Left cardiac atrium (tissue), 4 donors: ENCODE results near the gene NELFE. TPM values are rescaled to one million over a fixed set of nuclear protein-coding genes. Genes with fewer than 3 reads are reported as not detected.
A peak's percentile ranks its signal among the peaks of the same experiment; 100 is the strongest.
"Not testable (repeated sequence)": the region's sequence is repeated elsewhere in the genome, so short reads cannot be mapped to it uniquely, and the experiment has no call there.

Experiments used
- ATAC-seq, 2 donors: fragments of 200-7000 bp; cut with Tn5 transposase; one replicate each; pipeline ENCODE4 v1.9.1; 2020; ENCODE audit warnings: mild to moderate bottlenecking in 2 of 2, moderate library complexity in 2 of 2
- DNase-seq: peaks from one replicate; pipeline ENCODE4 v3.0.0-alpha.2; 2020
- intact Hi-C, 2 donors: fragments of 100-400 bp; cut with DNase I; formaldehyde crosslinking; loops; one replicate each; pipeline versions ENCODE4 v1.14.1 to v1.15.1; 2022 to 2023
- total RNA-seq, 2 donors: library from RNA; stranded (reverse); fragmentation: NEBNext Ultra II Directional; extraction: Animal tissue kit (Norgen Biotek cat#: 25700); gene quantifications; one replicate each; pipeline ENCODE4 v1.2.1, GENCODE V29; 2021
- donor health status: DM: no; HTN: yes; CAD: no.
- donor health status: DM: no; HTN: yes; CAD: no; lungs with severe emphysema.
- donor health status: DM: yes; HTN: yes; CAD: no.
- donor health status: Dilated cardiomyopathy.

The NELFE gene
- total RNA-seq, 2 donors from 2014 or later = 39.8 to 53.7 TPM

DNA sequence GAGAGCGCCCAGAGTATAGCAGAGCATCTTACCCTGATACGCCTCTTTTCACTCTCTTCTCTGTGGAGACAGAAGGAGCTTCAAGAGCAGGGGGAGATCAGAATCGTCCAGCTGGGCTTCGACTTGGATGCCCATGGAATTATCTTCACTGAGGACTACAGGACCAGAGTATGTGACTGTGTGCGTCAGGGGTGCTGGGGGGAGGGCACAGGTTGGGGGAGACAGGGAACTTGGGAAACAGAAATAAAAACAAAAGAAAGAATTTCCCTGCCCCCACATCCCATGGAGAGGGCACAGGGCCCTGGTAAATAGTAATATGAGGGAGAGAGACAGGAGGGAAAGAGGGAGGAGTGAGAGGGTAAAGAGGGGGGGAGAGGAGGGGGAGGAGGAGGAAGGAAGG is 20.1 kb upstream of the NELFE start:
- no peak for ATAC-seq
- no peak for DNase-seq
- intact Hi-C loops = no loop called here

DNA sequence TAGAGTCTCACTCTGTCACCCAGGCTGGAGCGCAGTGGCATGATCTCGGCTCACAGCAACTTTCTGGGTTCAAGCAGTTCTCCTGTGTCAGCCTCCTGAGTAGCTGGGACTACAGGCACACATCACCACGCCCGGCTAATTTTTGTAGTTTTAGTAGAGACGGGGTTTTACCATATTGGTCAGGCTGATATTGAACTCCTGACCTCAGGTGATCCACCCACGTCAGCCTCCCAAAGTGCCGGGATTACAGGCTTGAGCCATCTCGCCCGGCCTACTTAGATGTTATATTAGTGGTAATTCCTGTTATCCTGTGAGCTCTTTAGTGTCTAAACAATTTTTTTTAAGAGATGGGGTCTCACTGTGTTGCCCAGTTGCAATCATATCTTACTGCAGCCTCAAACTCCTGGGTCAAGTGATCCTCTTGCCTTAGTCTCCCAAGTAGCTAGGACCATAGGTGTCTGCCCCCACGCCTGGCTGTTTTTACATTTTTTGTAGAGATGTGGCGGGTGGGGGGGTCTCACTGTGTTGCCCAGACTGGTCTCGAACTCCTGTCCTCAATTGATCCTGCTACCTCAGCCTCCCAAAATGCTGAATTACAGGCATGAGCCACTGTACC is 19.2 kb upstream of the NELFE start:
- intact Hi-C loops = no loop called here
- ATAC-seq (no peak), DNase-seq (no peak)

DNA sequence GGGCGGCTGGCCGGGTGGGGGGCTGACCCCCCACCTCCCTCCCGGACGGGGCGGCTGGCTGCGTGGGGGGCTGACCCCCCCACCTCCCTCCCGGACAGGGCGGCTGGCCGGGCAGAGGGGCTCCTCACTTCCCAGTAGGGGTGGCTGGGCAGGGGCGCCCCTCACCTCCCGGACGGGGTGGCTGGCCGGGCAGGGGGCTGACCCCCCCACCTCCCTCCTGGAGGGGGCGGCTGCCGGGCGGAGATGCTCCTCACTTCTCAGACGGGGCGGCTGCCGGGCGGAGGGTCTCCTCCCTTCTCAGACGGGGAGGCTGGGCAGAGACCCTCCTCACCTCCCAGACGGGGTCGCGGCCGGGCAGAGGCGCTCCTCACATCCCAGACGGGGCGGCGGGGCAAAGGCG is 17.3 kb upstream of the NELFE start:
- intact Hi-C loops, DNase-seq, ATAC-seq: not testable (repeated sequence)

DNA sequence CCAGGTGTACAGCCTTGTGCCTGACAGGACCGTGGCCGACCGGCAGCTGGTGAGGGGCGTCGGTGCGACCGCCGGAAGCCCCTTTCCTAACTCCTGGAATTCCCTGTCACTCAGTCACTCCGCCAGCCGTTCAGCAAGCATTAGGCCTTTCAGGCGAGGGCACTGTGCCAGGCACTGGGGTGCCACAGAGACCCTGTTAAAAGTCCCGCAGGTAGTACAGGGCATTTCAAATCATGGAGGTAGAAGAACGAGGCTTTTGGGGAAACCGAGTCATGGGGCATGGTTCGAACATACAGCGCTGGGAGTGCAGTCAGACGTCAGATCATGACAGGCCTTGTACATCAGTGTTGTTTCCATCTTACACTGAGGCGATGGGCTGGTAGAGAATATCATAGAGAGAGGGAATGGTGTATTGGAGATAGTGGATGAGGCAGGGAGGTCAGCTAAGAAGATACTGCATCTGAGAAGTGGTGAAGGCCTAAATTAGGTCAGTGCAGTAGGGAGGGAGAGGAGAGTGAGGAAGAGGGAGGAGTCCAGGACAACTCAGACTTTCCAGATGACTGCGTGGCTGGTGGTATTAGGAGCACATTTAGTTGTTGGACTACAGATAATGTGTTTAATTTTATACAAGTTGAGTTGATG is 14.1 kb upstream of the NELFE start:
- DNase-seq (peak; percentile 32), ATAC-seq (peak in 1 of 2 donors; percentile 33)
- intact Hi-C loops = no loop called here

GRCh38 chr6:31971993-31972708 is 13.4 kb upstream of the NELFE start, which contains the start of gene DXO:
DXO (minus strand) TSS chr6:31972138; CDS start chr6:31971675, 463 bp downstream.
- intact Hi-C loops = no loop called here
- peak; percentile 94 to 97 for ATAC-seq
- peak; percentile 97 for DNase-seq

DNA sequence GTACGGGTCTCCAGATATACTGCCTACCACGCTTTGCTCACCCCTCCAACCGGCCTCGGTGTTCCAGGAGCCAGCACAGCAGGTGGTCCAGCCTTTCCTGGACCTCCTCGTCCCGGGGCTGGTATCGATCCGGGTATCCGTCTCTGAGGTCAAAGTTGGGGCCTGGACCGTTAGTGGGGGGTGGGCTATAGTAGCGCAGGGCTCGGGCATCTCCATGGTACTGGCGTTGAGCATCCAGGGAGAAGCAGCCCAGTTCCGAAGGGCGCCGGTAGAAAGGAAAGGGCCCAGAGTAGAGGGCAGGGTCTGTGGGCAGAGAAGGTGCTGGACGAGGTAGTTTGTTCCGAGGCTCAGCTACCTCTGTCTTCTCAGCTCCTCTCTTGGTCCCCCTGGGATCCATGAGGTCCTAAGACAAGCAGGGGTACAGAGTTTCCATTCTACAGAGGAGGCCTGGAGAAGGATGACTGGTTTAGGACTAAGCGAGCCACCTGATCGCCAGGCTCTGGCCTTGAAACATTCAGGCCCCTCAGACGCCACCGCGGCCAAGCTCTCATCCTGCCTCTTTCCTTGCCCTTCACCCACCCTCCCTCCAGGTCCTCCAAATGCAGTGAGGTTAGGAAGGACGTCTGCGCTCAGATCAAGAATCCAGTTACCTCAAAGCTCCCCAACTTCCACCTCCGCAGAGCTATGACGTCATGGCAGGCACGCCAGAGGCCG is 12.7 kb upstream of the NELFE start:
- no peak for DNase-seq
- intact Hi-C loops = no loop called here
- ATAC-seq = peak; percentile 1 to 2

- intact Hi-C loops = no loop called here
- ATAC-seq (no peak), DNase-seq (no peak)
These were observed 12.0 kb upstream of the NELFE start for GRCh38 chr6:31970604-31971271.

DNA sequence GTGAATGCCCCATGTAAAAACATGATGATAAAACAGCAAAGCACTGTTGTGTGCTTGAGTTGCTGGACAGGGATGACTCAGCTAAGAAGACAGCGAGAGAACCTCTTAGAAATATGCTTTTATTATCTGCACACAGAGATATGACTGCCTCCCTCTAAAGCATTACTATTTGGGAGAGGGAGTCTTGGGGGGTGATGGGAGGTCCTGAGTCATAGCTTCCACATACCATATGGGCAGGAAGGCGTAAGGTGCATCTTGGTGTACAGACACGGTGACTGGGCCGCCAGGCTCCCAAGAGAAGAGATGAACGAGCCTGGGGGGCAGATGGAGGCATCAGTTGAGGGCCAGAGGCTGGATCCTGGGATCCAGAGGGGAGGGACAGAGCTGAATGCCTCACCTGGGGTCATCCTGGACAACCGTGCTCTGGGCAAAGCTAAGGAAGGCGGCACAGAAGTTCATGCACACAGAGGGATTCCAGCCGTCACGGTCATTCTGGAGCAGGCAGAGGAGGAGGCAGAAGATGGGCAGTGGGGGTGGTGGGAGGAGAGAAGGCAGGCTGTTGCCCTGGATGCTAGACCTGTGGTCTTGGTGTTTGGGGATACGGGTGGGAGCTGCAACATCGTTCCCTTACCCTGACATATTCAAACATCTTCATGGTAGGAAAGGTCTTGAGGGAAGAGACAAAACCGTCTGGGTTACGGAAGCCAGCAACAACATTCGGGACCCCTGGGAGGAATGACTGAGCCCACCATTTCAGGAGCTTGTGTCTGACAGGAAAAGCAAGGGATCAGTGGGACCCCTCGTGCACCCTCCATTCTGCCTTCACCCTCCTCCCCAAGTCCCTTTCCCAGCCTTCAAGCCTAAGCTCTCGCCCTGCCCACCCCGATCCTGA is 11.2 kb upstream of the NELFE start:
- intact Hi-C loops = no loop called here
- DNase-seq = no peak
- ATAC-seq = no peak

GRCh38 chr6:31968791-31969711 is 10.3 kb upstream of the NELFE start:
- ATAC-seq (no peak), DNase-seq (no peak)
- intact Hi-C loops = no loop called here

- no peak for DNase-seq
- ATAC-seq = no peak
- intact Hi-C loops = no loop called here
These were observed 9.6 kb upstream of the NELFE start for GRCh38 chr6:31968326-31968725.

DNA sequence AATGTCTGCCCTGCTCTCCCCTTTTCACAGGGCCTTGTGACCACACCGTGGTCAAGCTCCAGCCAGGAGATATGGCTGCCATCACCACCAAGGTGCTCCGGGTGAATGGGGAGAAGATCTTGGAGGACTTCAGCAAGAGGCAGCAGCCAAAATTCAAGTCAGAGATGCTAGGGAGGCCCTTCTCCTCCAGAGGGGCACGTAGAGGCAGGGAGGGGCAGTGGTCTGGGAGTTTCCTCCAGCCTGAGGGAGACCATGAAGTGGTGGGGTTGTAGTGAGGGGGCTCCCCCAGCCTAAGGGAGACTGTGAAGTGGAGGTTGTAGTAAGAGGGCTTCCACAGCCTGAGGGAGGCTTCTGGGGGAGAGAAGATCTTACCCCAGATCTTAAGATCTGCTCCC is 9.2 kb upstream of the NELFE start:
- DNase-seq = no peak
- intact Hi-C loops = no loop called here
- no peak for ATAC-seq

DNA sequence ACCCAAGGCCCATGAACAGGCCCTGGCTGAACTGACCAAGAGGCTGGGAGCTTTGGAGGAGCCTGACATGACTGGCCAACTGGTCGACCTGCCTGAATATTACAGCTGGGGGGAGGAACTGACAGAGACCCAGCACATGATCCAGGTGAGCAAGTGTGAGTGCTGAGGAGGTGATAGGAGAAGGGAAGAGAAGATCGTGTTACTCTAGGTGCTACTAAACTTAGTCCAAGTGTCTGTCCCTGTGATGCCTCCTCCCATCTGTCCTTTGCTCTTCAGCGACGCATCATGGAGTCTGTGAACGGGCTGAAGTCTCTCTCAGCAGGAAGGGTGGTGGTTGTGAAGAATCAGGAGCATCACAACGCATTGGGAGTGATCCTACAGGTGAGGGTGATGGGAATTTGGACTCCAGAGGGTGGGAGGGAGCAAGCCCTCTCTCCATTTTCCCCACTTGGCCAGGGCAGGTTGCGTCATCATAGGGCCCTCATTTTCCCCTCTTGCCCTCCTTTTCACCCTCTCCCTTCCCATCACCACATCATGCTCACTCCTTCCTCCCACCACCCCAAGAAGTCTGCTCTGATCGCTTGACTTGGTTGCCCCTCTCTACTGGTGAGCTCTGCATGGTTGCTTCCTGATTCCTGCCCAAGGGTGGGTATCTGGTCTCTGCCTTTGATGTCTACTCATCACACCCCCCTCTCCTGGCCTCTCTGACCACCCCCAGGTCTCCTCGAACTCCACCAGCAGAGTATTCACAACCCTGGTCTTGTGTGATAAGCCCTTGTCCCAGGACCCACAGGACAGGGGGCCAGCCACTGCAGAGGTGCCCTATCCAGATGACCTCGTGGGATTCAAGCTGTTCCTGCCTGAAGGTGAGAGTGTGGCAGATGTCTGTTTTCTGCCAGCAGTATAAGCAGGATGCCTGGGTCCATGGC is 8.5 kb upstream of the NELFE start:
- ATAC-seq (no peak), DNase-seq (no peak)
- intact Hi-C loops = no loop called here

- ATAC-seq = no peak
- no peak for DNase-seq
- intact Hi-C loops = no loop called here
These were observed 7.7 kb upstream of the NELFE start for GRCh38 chr6:31966506-31966905.

GRCh38 chr6:31965700-31966099 is 6.9 kb upstream of the NELFE start:
- intact Hi-C loops = no loop called here
- DNase-seq (no peak), ATAC-seq (no peak)

GRCh38 chr6:31963921-31964320 is 5.2 kb upstream of the NELFE start:
- ATAC-seq (no peak), DNase-seq (no peak)
- intact Hi-C loops = no loop called here

DNA sequence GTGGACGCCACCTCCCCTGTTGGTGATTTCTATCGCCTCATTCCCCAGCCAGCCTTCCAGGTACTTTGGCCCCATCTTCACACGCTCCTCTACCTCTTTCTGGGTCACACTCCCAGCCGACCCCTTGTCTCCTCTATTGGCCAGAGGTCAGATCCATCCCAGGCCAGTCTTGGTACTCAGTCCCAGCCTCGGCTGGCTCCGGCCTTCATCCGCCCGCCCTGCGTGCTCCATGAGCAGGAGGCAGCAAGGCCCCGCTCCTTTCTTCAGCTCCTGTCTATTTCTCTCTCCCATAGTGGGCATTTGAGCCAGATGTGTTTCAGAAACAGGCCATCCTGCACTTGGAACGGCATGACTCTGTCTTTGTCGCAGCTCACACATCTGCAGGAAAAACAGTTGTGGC is 2.8 kb upstream of the NELFE start:
- DNase-seq = no peak
- ATAC-seq = no peak
- intact Hi-C loops = no loop called here
